OCI-LY1 (cell line): ENCODE results near the gene SPATS2L.

Experiments used
- H2AFZ ChIP-seq: fragments of 200-600 bp; sonication (generic), shearing (Covaris generic); 2 replicates; pipeline ENCODE4 v1.6.0; 2014; ENCODE audit warnings: antibody characterized with exemption, mild to moderate bottlenecking, low read length
- H3F3A ChIP-seq: fragments of 200-600 bp; sonication (generic), shearing (Covaris generic); 2 replicates; pipeline ENCODE4 v1.6.0; 2014; ENCODE audit warnings: mild to moderate bottlenecking, antibody characterized with exemption, low read length, moderate library complexity; ENCODE audit not compliant: insufficient read depth
- H3K27ac ChIP-seq: fragments of 200-600 bp; sonication (generic); 2 replicates; pipeline ENCODE4 v1.5.1; 2014; ENCODE audit warnings: low read length, mixed run types, mild to moderate bottlenecking, low read depth; ENCODE audit not compliant: poor library complexity, severe bottlenecking
- H3K27me3 ChIP-seq: fragments of 200-600 bp; sonication (generic); 2 replicates; pipeline ENCODE4 v1.6.0; 2014; ENCODE audit warnings: antibody characterized with exemption, mild to moderate bottlenecking, low read length, moderate library complexity; ENCODE audit not compliant: insufficient read depth
- H3K36me3 ChIP-seq: fragments of 200-600 bp; sonication (generic); 2 replicates; pipeline ENCODE4 v1.6.1; 2014; ENCODE audit warnings: mild to moderate bottlenecking, antibody characterized with exemption, low read length, moderate library complexity, mixed read lengths; ENCODE audit not compliant: insufficient read depth
- H3K4me1 ChIP-seq: fragments of 200-600 bp; sonication (generic); 2 replicates; pipeline ENCODE4 v1.5.1; 2014; ENCODE audit warnings: mild to moderate bottlenecking, low read length, moderate library complexity; ENCODE audit not compliant: insufficient read depth, severe bottlenecking
- H3K4me2 ChIP-seq: fragments of 200-600 bp; sonication (generic), shearing (Covaris generic); 2 replicates; pipeline ENCODE4 v1.6.1; 2014; ENCODE audit warnings: low read length
- H3K4me3 ChIP-seq: fragments of 200-600 bp; sonication (generic); 2 replicates; pipeline ENCODE4 v1.5.1; 2014; ENCODE audit warnings: low read length, low read depth, mild to moderate bottlenecking, mixed read lengths; ENCODE audit not compliant: poor library complexity, severe bottlenecking
- H3K79me2 ChIP-seq: fragments of 200-600 bp; shearing (Covaris generic); 2 replicates; pipeline ENCODE4 v1.6.1; 2016; ENCODE audit warnings: mixed run types, low read length, mixed read lengths; ENCODE audit not compliant: insufficient read depth
- H3K9ac ChIP-seq: fragments of 200-600 bp; sonication (generic), shearing (Covaris generic); 2 replicates; pipeline ENCODE4 v1.6.1; 2014; ENCODE audit warnings: mild to moderate bottlenecking, low read length, mixed read lengths
- H3K9me2 ChIP-seq: fragments of 200-600 bp; sonication (generic), shearing (Covaris generic); 2 replicates; pipeline ENCODE4 v1.6.1; 2014; ENCODE audit warnings: low read depth, mild to moderate bottlenecking, low read length, mixed read lengths
- H3K9me3 ChIP-seq: fragments of 200-600 bp; shearing (Covaris generic); 2 replicates; pipeline ENCODE4 v1.6.1; 2014; ENCODE audit warnings: low read length, mixed read lengths
- H4K20me1 ChIP-seq: fragments of 200-600 bp; sonication (generic), shearing (Covaris generic); 2 replicates; pipeline ENCODE4 v1.6.0; 2016; ENCODE audit warnings: mild to moderate bottlenecking, low read length; ENCODE audit not compliant: insufficient read depth
- EZH2 ChIP-seq: fragments of 200-600 bp; sonication (generic), shearing (Covaris generic); IDR thresholded peaks from 2 replicates; pipeline ENCODE4 v1.8.0; 2017; ENCODE audit warnings: borderline replicate concordance, mixed run types, mild to moderate bottlenecking, antibody characterized with exemption, low read length, moderate library complexity, mixed read lengths
- TF ChIP-seq, protein P1 (sequence below): fragments of 200-600 bp; sonication (generic), shearing (Covaris generic); IDR thresholded peaks from 2 replicates; pipeline ENCODE4 v1.5.1; 2017; ENCODE audit warnings: mild to moderate bottlenecking, antibody characterized with exemption, low read length, moderate library complexity, mixed read lengths

Gene SPATS2L

DNA sequence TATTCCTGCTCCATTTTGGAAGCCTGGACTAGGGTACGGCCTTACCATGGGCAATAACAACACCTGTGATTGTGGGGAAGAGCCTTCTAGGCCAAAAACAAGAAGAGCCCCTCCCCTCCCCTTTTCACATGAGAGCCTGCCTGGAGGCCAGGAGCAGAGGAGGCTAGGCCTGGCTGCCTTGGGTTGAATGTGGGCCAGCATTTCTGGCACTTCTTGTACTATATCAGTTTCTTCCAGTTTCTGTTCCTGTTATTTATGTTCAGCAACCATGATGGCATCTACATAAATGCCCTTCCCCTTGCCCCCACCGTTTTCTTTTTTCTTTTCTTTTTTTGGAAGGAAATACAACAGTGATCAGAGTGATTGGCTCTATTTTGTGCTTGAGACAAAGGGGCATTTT lies 145.0 kb downstream of the SPATS2L start:
- H3K9me3 ChIP-seq = no peaks in the 10 kb centered on the region
- no peak overlapping the region for H3K9ac ChIP-seq
- peaks cover 33% of the 10 kb centered on the region for H3K4me1 ChIP-seq
- no peaks in the 10 kb centered on the region for H3K79me2 ChIP-seq
- H3K4me2 ChIP-seq = no peak overlapping the region
- no peaks in the 10 kb centered on the region for H3K36me3 ChIP-seq
- no peaks in the 10 kb centered on the region for H3K9me2 ChIP-seq
- no peaks in the 10 kb centered on the region for H3K27me3 ChIP-seq
- H4K20me1 ChIP-seq = no peaks in the 10 kb centered on the region
- no peak overlapping the region for H3K27ac ChIP-seq
- no peak for TF ChIP-seq EZH2
- TF ChIP-seq, protein P1, sequence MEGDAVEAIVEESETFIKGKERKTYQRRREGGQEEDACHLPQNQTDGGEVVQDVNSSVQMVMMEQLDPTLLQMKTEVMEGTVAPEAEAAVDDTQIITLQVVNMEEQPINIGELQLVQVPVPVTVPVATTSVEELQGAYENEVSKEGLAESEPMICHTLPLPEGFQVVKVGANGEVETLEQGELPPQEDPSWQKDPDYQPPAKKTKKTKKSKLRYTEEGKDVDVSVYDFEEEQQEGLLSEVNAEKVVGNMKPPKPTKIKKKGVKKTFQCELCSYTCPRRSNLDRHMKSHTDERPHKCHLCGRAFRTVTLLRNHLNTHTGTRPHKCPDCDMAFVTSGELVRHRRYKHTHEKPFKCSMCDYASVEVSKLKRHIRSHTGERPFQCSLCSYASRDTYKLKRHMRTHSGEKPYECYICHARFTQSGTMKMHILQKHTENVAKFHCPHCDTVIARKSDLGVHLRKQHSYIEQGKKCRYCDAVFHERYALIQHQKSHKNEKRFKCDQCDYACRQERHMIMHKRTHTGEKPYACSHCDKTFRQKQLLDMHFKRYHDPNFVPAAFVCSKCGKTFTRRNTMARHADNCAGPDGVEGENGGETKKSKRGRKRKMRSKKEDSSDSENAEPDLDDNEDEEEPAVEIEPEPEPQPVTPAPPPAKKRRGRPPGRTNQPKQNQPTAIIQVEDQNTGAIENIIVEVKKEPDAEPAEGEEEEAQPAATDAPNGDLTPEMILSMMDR = no peak
- H3K4me3 ChIP-seq = no peak overlapping the region
- H2AFZ ChIP-seq = no peak overlapping the region
- H3F3A ChIP-seq = no peaks in the 10 kb centered on the region

DNA sequence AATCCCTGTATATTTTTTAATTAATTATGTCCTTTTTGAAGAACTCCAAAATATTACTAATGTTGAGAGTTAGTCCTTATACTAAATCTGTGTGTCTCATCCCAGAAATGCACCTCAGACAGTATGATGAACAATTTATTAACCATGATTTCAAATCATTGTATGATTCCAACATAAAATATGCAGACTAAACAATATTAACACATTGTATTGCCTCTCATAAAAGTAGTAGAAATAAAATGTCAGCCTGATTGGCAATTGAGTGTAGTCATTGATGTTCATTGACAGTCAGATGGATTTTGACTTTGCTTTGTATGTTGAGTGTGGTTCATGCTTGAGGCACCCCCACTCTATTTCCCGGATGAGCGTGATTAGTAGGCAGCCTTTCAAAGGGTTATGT lies 145.9 kb downstream of the SPATS2L start:
- Histone ChIP-seq H3K36me3 (no peaks in the 10 kb centered on the region), H3K4me2 (no peak overlapping the region), H3K4me3 (no peak overlapping the region), H3K9me2 (no peaks in the 10 kb centered on the region), H3K79me2 (no peaks in the 10 kb centered on the region), H4K20me1 (no peaks in the 10 kb centered on the region), H2AFZ (no peak overlapping the region), H3K4me1 (peaks cover 32% of the 10 kb centered on the region), H3K27me3 (no peaks in the 10 kb centered on the region), H3K27ac (no peak overlapping the region), H3K9ac (no peak overlapping the region), H3F3A (no peaks in the 10 kb centered on the region), H3K9me3 (no peaks in the 10 kb centered on the region)
- TF ChIP-seq EZH2 = no peak
- TF ChIP-seq, protein P1 = no peak

DNA sequence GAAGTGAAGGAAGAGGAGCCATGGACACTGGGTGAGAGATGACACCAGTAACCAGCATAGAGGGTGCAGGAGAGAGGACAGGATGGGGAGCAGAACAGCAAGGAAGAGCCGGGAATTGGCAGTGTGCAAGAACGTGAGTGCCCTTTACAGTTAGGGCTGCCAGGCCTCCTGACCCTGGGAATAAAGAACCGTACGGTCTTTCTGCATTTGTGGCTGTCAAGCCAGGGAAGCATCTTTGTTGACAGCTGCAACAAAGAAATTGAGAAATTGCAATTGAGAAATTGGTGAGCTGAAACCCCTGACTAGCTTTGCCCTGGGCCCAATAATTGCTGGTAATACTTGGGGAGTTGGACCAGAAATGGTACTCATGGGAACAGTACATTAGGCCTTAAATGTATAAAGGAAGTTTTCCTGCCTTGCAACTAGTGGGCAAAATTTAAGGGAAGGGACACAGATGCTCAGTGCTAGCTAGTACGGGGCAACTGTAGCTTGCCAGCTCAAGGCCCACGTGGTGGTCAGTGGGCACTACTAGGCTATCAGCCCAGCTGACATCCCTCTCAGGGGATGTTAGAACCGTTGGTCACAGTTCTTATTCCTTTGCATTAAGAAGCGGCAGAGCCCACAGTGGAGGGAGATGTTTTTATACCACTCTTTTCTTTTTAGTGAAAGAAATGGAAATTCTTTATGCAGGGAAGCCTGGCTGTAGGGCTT lies 146.8 kb downstream of the SPATS2L start:
- no peak overlapping the region for H3K27ac ChIP-seq
- H4K20me1 ChIP-seq = no peaks in the 10 kb centered on the region
- H3F3A ChIP-seq = no peaks in the 10 kb centered on the region
- TF ChIP-seq, protein P1 = no peak
- no peak for TF ChIP-seq EZH2
- H3K27me3 ChIP-seq = no peaks in the 10 kb centered on the region
- no peaks in the 10 kb centered on the region for H3K9me3 ChIP-seq
- H3K4me3 ChIP-seq = no peak overlapping the region
- H2AFZ ChIP-seq = no peak overlapping the region
- H3K4me1 ChIP-seq = peaks cover 30% of the 10 kb centered on the region
- H3K4me2 ChIP-seq = no peak overlapping the region
- H3K9ac ChIP-seq = no peak overlapping the region
- no peaks in the 10 kb centered on the region for H3K9me2 ChIP-seq
- no peaks in the 10 kb centered on the region for H3K36me3 ChIP-seq
- H3K79me2 ChIP-seq = no peaks in the 10 kb centered on the region
